HUES6 (cell line): ENCODE measurements around the gene BDH2.

Experiments
- H3K27ac ChIP-seq: 2 replicates; pipeline ENCODE4 v1.7.0; 2013; ENCODE audit warnings: low read depth, mild to moderate bottlenecking, low read length, inconsistent platforms
- H3K27me3 ChIP-seq: 2 replicates; pipeline ENCODE4 v1.6.1; 2013; ENCODE audit warnings: low read length; ENCODE audit not compliant: control insufficient read depth, insufficient read depth
- H3K36me3 ChIP-seq: 2 replicates; pipeline ENCODE4 v1.6.1; 2013; ENCODE audit warnings: low read length; ENCODE audit not compliant: control insufficient read depth, insufficient read depth
- H3K4me1 ChIP-seq: 2 replicates; pipeline ENCODE4 v1.6.1; 2013; ENCODE audit warnings: low read length; ENCODE audit not compliant: control insufficient read depth, insufficient read depth
- H3K4me3 ChIP-seq: 2 replicates; pipeline ENCODE4 v1.5.1; 2013; ENCODE audit warnings: low read depth, low read length
- H3K9ac ChIP-seq: one replicate; pipeline ENCODE4 v1.6.1; 2013; ENCODE audit warnings: mild to moderate bottlenecking, low read length
- H3K9me3 ChIP-seq: 2 replicates; pipeline ENCODE4 v1.6.1; 2013; ENCODE audit warnings: low read depth, low read length; ENCODE audit not compliant: control insufficient read depth, insufficient read depth

The BDH2 gene

GRCh38 chr4:103079621-103080020 is 20.0 kb downstream of the BDH2 start:
- peaks cover 9% of the 10 kb centered on the region for H3K36me3 ChIP-seq
- H3K9ac ChIP-seq, result no peak overlapping the region
- no peaks in the 10 kb centered on the region for H3K9me3 ChIP-seq
- peaks cover 5% of the 10 kb centered on the region for H3K4me1 ChIP-seq
- H3K27me3 ChIP-seq, result peaks cover 30% of the 10 kb centered on the region
- H3K4me3 ChIP-seq, result no peak overlapping the region
- H3K27ac ChIP-seq, result no peak overlapping the region

GRCh38 chr4:103076747-103077347 is 22.8 kb downstream of the BDH2 start, which contains the start of gene SLC9B2:
Gene SLC9B2 (minus strand): TSS chr4:103076761. CDS start chr4:103067550, 9,211 bp downstream.
- H3K36me3 ChIP-seq, result peaks cover 7% of the 10 kb centered on the region
- H3K9me3 ChIP-seq, result no peaks in the 10 kb centered on the region
- H3K9ac ChIP-seq, result peak within 1 kb of the TSS; percentile 88
- H3K27ac ChIP-seq, result no peak within 1 kb of the TSS; the same call in 1 of the 2 replicates
- H3K4me1 ChIP-seq, result peaks cover 5% of the 10 kb centered on the region
- H3K27me3 ChIP-seq, result peaks cover 30% of the 10 kb centered on the region
- peak within 1 kb of the TSS; percentile 85 for H3K4me3 ChIP-seq

- peaks cover 30% of the 10 kb centered on the region for H3K27me3 ChIP-seq
- peak overlapping the region; percentile 88 for H3K9ac ChIP-seq
- H3K27ac ChIP-seq, result no peak overlapping the region; the same call in 1 of the 2 replicates
- H3K4me3 ChIP-seq, result peak overlapping the region; percentile 85
- H3K36me3 ChIP-seq, result peaks cover 4% of the 10 kb centered on the region; the same call in 1 of the 2 replicates
- peaks cover 5% of the 10 kb centered on the region for H3K4me1 ChIP-seq
- no peaks in the 10 kb centered on the region for H3K9me3 ChIP-seq
These were observed 23.5 kb downstream of the BDH2 start for GRCh38 chr4:103075894-103076746.

DNA sequence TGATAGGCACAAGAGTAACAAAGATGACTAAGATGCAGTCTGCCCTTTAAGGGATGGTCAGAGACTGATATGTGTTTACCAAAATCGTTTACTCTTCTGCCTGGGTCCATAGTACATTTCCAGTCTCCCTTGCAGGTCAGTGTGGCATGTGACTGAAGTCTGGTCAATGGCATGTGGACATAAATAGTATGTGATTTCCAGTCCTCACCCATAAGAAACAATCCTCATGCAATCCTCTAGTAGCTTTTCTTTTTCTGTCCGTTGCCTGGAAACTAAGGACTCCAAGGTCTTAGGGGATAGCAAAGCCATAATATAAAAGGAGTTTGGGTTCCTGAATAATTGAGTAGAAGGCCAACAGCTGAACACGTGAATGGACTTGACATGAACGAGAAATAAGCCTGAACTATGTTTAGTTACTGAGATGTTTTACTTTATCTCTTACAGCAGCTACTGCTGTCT is 24.2 kb downstream of the BDH2 start:
- Histone ChIP-seq H3K9me3 (no peaks in the 10 kb centered on the region), H3K9ac (peak overlapping the region; percentile 88), H3K27ac (no peak overlapping the region), H3K36me3 (no peaks in the 10 kb centered on the region; the same call in 1 of the 2 replicates), H3K4me1 (peaks cover 5% of the 10 kb centered on the region), H3K27me3 (peaks cover 30% of the 10 kb centered on the region), H3K4me3 (peak overlapping the region; percentile 85)

GRCh38 chr4:103074744-103075434 is 24.7 kb downstream of the BDH2 start:
- H3K27me3 ChIP-seq, result peaks cover 30% of the 10 kb centered on the region
- no peaks in the 10 kb centered on the region for H3K9me3 ChIP-seq
- H3K27ac ChIP-seq, result no peak overlapping the region
- peaks cover 9% of the 10 kb centered on the region for H3K4me1 ChIP-seq
- no peaks in the 10 kb centered on the region; the same call in 1 of the 2 replicates for H3K36me3 ChIP-seq
- H3K4me3 ChIP-seq, result peak overlapping the region; percentile 85; the same call in 1 of the 2 replicates
- H3K9ac ChIP-seq, result no peak overlapping the region

DNA sequence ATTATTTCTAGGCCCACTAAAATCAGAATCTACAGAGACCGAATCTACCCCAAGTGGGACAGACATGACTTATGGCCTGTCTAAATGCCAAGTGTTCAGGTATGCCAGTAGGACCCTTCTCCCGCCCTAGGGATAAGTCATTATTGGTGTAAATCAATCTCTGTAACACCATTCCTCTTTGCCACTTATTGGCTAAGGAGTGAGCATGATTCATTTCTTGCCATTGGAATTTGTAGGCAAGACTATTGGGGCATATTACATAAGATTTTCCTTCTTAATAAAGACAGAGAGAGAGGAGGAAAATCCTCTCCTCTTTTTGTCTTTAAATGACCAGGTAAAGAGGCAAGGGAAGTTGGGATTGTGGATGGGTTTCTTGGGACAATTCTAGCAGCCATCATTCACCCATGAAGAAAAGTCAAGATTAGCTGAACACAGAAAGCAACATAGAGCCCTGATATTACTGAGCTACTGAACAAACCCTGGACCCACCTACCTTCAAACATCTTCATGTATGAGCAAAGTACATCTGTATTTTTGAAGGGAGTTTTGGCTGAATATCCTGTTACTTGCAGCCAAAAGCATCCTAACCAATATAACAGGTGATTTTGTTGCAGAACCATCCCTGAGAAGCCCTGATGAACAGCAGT is 25.7 kb downstream of the BDH2 start:
- H3K27ac ChIP-seq, result no peak overlapping the region
- peaks cover 12% of the 10 kb centered on the region for H3K4me1 ChIP-seq
- H3K9ac ChIP-seq, result no peak overlapping the region
- no peaks in the 10 kb centered on the region for H3K36me3 ChIP-seq
- H3K4me3 ChIP-seq, result no peak overlapping the region
- H3K27me3 ChIP-seq, result peaks cover 30% of the 10 kb centered on the region
- no peaks in the 10 kb centered on the region for H3K9me3 ChIP-seq

GRCh38 chr4:103067841-103068547 is 31.6 kb downstream of the BDH2 start:
- Histone ChIP-seq H3K36me3 (0 out of 2 replicates have a peak, but pooled peaks cover 3% of the 10 kb centered on the region), H3K4me1 (peaks cover 6% of the 10 kb centered on the region; the same call in 1 of the 2 replicates), H3K27me3 (no peaks in the 10 kb centered on the region), H3K4me3 (no peak overlapping the region), H3K27ac (no peak overlapping the region), H3K9me3 (no peaks in the 10 kb centered on the region), H3K9ac (no peak overlapping the region)

DNA sequence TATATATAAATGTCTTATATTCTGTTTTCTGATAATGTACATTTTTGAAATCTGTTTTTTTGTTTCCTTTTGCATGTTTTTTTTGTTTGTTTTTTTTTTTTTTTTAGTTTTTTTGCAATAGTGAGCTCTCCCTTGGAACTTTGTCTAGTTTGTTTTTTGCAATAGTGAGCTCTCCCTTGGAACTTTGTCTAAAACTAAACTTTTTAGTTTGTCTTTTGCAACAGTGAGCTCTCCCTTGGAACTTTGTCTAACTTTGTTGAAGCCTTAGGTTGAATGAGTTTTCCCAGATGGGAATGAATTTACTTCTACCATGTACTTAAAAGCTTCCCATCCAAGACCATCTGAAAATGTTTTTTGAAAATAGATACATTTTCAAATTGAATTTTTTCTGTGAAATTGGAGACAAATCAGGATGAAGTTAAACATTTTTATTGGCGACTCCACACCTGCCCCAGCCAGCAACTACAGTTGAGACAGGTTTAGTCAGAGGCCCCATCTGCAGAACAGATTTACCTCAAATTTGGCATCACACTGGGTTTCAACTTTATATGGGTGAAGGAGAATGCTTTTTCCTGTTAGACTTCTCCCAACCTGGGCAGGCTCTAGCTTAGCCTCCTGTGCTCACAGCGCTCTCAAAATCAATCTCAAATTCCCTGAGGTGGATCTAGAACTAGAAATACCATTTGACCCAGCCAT is 39.0 kb downstream of the BDH2 start:
- no peaks in the 10 kb centered on the region for H3K27me3 ChIP-seq
- H3K9ac ChIP-seq, result no peak overlapping the region
- no peaks in the 10 kb centered on the region for H3K36me3 ChIP-seq
- no peaks in the 10 kb centered on the region for H3K9me3 ChIP-seq
- no peak overlapping the region for H3K4me3 ChIP-seq
- no peak overlapping the region for H3K27ac ChIP-seq
- no peaks in the 10 kb centered on the region for H3K4me1 ChIP-seq

GRCh38 chr4:103054030-103054429 is 45.6 kb downstream of the BDH2 start:
- Histone ChIP-seq H3K9ac (no peak overlapping the region), H3K4me1 (no peaks in the 10 kb centered on the region), H3K4me3 (no peak overlapping the region), H3K27ac (no peak overlapping the region), H3K9me3 (no peaks in the 10 kb centered on the region), H3K36me3 (no peaks in the 10 kb centered on the region), H3K27me3 (no peaks in the 10 kb centered on the region)
